Measurements from ENCODE around the gene EMCN. TPM values are rescaled to one million over a fixed set of nuclear protein-coding genes. Genes with fewer than 3 reads are reported as not detected.
"Not testable (repeated sequence)": the region's sequence is repeated elsewhere in the genome, so short reads cannot be mapped to it uniquely, and the experiment has no call there.

EMCN gene, protein sequence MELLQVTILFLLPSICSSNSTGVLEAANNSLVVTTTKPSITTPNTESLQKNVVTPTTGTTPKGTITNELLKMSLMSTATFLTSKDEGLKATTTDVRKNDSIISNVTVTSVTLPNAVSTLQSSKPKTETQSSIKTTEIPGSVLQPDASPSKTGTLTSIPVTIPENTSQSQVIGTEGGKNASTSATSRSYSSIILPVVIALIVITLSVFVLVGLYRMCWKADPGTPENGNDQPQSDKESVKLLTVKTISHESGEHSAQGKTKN
- 1.8 TPM for total RNA-seq

DNA sequence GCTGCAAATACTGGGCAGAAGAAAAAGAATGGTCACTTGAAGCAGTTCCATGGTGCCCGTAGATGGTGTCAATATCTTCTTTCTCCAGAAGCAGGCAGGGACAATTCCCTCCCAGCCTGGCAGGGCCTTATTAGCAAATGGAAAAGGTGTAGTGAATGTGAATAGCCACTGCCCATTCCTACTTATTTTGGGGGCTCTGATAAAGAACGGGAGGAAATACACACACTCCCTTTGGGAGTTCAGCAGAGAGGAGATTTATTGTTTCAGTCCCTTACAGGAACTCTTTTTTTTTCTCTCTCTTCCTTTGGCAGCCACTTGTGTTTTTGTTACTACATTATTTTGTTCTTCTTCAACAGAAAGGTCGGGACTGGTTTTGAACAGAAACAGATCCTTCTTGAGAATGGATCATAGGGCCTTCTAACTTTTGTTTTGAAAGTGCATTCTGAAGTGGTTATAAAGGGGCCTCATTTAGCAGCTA is at the start of gene EMCN:
TSS of gene EMCN (minus strand) at position 159 of the 478 bp plus-strand sequence. CDS start at position 51, 108 bp downstream.
- DNase-seq (ENCODE audit: low spot score), result no peak
- no peak for ATAC-seq

DNA sequence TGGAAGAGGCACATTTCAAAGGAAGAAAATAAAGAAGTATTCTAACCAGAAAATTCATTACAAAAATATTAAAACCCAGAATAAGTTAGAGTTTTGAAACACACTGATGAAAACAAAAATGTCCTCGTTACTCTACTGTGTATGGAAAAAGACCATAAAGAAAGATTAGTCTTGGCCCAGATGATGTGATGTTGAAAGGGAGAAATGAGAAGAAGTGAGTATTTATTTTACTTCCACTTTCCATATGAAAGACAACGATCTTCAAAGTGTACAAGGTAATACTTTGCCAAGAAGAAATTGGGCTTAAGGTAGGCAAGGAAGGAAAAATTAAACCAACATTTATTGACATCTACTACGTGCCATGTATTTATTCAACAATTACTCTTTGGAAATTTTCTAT is 48.6 kb upstream of the EMCN start:
- ATAC-seq (no peak), DNase-seq (ENCODE audit: low spot score) (no peak)

DNA sequence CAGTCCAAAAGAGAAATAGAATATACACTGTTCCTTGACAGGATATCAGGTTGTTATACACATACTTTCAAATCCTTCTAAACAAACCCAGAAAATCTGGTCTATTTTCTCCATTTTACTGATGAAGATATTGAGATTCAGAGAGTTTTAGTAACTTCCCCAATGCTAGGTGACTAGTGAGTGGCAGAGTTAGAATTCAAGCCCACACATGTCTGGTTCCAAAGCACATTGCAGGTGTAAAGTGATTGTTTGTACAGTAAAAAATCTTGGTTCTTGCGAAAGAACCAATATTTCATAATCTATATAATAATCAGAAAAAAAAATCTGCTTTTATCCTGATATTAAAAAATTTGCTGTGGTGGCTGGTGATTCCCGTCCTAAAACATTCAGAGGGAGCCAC is 39.5 kb upstream of the EMCN start:
- ATAC-seq, result no peak

DNA sequence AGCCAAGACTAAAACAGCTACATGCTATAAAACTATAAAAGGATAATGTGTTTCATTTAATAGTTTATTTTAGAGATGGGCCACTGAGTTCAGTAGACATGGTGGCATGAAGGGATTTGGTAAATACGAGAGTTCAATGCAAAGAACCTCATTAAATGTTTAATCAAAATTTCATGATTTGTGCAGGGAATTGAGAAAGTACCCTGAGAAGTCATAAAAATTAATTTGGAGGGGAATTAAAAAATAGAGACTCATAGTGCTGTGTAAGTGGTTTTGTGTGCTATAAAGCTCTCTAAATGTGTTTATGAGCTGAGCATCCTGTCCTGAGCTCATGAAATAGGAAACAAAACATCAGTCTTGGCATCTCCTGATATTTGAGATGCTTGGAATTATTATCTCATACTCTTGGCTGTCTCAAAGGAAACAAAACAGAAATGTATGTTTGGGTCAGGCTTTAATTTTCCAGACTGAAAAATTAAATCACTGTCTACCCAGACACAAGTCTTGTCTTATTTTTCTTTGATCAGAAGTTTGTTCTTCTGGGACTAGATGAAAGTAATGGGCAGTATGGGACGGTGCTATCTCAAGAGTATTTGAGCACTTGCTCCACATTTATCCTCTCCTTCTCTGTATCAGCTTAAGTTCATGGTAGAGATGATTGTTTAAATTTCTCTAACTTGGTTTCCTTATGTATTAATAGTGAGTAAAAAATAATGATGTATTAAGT is 38.0 kb upstream of the EMCN start:
- no peak for DNase-seq (ENCODE audit: low spot score)
- ATAC-seq, result no peak

More for the DNA sequence above, 39.5 kb upstream of the EMCN start:
- no peak for DNase-seq (ENCODE audit: low spot score)

DNA sequence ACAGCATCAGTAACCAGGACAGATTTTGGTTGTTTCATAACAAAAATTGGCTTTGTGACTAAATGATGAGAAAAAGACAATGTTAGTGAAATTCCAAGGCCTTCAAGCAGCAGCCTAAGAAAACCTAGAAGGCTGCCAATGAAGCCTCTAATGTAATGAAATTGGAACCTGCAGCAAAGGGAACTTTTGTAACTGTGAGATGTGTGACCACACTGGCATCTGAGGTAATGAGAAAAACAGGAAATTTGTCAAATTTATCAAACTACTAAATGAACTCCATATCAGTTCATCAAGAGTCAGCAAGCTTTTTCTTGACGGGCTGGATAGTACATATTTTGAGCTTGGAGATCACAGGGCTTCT is 30.4 kb upstream of the EMCN start:
- no peak for ATAC-seq

DNA sequence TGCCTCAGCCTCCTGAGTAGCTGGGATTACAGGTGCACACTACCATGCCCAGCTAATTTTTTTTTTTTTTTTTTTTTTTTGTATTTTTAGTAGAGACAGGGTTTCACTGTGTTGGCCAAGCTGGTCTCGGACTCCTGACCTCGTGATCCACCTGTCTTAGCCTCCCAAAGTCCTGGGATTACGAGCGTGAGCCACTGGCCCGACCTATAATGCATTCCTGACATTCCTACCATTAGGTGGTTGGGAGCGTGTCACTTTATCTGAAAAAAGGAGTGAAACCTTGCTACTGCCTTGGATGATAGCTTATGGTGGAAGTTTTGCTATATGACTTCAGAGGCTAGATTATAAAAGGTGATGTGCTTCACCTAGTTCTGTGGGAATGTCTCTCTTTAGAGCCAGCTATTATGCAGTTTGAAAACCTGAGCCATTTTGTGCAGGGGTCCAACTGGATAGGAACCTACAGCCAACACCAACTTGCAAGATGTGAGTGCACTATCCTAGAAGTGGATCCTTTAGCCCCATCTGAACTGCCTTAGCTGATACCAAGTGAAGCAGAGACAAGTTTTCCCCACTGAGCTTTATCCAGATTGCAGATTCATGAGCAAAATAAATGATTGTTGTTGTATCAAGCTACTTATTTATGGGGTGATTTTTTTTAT is 29.8 kb upstream of the EMCN start:
- ATAC-seq (no peak), DNase-seq (ENCODE audit: low spot score) (no peak)

More for the DNA sequence above, 30.4 kb upstream of the EMCN start:
- DNase-seq (ENCODE audit: low spot score), result no peak

DNA sequence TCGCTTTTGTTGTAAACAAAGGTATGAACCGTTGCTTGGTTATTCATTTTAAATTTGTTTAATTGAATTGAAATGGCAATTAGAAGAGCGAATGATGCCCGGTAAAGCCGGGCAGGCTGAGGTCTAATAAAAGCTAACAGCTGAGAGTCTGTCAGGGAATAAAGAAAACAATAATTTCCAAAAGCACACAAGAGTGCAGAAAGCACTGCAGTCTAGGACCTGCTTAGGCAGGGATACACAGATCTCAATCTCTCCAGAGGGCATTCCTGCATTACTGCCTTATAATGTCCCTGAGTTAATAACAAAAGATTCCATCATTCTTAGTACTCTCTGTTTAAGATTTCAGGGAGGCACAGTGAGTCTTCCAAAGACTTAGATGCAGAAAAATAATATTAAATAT is 27.6 kb upstream of the EMCN start:
- ATAC-seq, result no peak
- no peak for DNase-seq (ENCODE audit: low spot score)

DNA sequence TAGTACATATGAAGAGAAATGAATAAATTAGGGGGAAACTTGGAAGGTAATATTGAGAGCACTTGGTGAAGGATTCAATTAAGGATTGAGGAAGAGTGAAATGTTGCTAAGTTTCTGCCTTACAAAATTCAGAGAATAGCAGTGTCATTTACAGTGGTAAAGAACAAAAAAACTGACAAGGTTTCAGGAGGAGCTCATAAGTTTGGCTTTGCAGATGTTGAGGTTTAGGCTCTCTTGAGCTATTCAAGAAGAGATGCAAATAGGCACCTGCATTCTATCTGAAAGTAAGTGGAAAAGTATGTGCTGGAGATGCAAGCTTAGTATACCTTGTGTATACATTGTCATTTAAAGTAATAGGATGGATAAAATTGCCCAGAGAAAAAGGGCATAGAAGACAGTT is 22.3 kb upstream of the EMCN start:
- DNase-seq (ENCODE audit: low spot score), result no peak
- ATAC-seq, result no peak

DNA sequence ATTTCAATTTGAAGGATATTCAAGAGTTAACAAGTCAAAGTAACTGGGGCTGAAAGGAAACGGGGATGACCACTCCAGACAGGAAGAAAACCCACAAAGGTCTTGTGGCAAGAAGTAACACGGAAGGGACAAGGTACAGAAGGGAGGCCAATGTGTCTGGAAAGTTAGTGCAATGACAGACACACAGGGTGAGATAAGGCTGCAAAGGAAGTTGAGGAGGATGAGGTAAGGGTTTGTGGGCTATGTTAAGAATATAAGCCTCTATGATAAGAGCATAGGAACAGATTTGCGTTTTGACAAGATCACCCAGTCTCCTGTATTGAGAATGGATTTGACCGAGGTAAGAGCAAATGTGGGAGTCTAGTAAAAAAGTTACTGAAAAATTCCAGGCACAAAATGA is 21.9 kb upstream of the EMCN start:
- DNase-seq (ENCODE audit: low spot score) (no peak), ATAC-seq (no peak)

DNA sequence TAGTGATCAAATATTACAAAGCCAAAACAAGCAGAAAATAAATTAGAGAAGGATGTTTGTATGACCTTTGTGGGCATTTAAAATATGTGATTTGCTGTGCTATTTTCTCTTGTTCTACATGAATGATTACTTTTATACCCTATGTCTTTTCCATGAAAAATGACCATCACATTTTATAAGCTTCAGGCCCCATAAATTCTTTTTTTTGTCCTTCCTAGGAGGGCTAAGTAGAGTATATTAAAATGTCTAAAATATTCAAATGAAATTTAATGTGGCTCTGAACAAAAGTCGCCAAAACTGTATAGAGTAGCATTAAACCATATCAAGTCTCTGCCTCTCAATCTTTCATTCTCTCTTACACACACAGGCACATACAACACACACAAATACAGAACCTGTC is 15.9 kb upstream of the EMCN start:
- ATAC-seq (no peak), DNase-seq (ENCODE audit: low spot score) (no peak)

DNA sequence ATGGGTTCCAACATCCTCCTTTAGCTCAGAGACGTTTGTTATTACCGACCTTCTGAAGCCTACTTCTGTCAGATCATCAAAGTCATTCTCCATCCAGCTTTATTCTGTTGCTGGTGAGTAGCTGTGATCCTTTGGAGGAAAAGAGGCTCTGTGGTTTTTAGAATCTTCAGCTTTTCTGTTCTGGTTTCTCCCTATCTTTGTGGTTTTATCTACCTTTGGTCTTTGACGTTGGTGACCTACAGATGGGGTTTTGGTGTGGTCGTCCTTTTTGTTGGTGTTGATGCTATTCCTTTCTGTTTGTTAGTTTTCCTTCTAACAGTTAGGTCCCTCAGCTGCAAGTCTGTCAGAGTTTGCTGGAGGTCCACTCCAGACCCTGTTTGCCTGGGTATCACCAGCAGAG is 12.3 kb upstream of the EMCN start:
- not testable (repeated sequence) for DNase-seq (ENCODE audit: low spot score); ATAC-seq

DNA sequence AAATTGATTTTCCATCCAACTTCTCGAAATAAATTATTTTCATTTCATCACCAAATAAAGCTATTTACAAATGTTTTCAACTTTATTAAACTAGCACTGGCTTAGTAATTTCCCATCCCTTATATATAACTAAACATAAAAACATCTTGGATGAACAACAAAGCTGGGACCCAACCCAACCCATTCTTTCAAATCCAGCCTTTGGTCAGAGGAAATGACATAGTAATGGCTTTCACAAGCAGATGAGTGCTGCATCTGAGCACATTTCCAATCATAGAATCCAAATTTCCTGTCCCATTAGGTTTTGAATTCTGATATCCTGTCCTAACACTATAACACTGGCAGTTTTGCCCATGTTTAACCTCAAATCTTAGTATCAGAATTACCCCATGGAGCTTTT is 7.9 kb upstream of the EMCN start:
- DNase-seq (ENCODE audit: low spot score) (no peak), ATAC-seq (no peak)

DNA sequence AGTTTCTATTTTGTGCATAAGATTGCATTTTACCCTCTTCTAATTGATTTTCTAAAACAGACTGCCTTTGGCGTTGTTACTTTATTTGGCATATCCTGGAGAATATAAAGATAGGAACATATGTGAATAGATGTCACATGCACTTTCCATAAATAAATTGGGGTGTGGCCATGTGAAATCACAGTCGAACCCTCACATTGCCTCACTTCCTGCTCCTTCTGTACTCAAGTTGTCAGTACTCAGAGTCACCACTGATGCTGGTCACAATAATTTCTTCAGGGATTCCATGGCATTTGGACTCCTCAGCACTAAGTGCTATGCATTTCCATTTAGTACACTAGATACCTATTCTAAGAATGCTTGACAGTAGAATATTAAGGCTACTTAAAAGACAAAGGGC is 1.4 kb upstream of the EMCN start:
- no peak for ATAC-seq
- no peak for DNase-seq (ENCODE audit: low spot score)

DNA sequence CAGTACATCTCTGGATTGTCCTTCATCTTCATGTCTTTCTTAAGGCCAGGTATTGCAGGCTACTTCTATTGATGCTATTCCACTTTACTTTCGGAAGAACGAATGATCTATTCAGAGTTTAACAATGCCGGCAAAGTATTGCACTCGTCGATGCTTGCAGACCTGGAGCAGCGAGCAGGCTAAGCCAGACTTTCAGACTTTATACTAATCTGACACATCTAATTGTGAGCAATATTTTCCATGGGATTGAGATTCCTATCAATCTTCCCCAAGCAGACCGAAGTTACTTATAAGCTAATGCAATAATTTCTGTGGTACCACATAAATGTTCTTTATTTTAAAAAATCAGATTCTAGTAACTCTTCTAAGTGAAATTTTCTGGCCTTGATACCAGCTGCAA is 1.6 kb downstream of the EMCN start:
- ATAC-seq (no peak), DNase-seq (ENCODE audit: low spot score) (no peak)

DNA sequence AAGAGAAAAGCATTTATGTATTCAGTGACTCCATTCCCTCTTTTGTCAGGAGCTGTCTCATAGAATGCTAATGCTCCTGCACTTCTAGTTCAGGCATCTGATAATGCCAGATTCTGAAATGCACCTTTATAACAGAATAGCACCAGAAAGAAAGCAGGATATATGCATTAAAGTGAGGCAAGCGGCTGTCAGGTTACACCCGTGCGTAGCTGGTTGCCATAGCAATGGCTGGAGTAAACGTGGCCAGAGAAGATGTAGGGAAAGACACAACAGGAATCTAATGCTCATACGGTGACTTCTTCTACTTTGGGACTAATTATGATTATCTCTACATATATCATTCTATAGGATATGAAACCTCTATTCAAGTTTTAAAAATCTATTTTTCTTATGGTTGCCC is 5.9 kb downstream of the EMCN start:
- DNase-seq (ENCODE audit: low spot score) (no peak), ATAC-seq (no peak)

DNA sequence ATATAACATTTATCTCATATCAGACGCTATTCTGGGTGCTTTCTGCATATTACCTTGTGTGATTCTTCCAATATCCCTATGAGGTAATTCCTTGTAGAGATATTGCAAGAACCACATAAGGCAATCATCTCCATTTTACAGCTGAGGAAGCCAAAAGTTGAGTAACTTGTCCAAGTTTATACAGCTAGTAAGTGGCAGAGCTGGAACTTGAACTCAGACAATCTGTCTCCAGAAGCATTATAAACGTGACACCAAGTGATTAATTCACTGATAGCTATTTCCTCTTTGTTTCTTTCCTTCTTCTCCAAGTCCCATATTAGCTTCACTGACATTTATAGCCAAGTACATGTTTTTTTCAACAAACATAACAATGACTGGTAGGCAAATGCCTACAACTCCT is 7.3 kb downstream of the EMCN start:
- no peak for ATAC-seq
- DNase-seq (ENCODE audit: low spot score), result no peak

DNA sequence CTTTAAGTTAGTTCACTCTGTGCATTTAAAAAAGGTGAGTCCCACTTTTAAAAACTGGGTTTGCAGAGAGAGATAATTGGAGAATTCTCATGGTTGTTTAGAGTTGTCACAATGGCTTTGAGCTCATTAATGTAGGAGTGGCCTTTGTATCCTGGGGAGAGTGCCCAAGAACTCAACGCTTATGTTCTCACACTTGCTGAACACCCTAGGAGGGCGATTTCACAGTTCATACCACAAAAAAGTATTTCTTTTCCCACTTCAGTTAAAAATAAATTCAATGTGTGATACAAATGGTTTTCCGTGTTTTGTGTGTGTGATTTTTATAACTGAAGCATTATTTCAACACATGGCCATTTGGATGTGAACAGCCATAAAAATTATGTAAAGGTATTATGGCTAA is 8.4 kb downstream of the EMCN start:
- no peak for DNase-seq (ENCODE audit: low spot score)
- no peak for ATAC-seq

DNA sequence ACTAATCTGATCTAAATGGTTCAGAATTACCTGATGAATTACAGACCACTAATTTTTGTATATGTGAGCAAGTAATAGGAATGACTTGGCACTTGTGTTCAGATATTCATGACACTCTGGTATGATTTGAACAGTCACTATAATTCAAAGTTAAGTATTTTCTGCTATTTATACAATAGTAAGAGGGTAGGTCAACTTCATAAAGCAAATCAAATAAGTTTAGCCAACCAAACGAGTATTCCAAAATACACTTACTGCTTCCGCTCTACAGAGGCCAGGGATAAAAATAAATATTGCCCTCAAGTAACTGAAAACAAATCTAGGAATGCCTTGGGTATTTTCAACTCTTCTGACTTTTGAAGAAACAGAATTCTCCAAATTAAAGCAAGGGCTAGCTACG is 9.1 kb downstream of the EMCN start:
- DNase-seq (ENCODE audit: low spot score) (no peak), ATAC-seq (no peak)

DNA sequence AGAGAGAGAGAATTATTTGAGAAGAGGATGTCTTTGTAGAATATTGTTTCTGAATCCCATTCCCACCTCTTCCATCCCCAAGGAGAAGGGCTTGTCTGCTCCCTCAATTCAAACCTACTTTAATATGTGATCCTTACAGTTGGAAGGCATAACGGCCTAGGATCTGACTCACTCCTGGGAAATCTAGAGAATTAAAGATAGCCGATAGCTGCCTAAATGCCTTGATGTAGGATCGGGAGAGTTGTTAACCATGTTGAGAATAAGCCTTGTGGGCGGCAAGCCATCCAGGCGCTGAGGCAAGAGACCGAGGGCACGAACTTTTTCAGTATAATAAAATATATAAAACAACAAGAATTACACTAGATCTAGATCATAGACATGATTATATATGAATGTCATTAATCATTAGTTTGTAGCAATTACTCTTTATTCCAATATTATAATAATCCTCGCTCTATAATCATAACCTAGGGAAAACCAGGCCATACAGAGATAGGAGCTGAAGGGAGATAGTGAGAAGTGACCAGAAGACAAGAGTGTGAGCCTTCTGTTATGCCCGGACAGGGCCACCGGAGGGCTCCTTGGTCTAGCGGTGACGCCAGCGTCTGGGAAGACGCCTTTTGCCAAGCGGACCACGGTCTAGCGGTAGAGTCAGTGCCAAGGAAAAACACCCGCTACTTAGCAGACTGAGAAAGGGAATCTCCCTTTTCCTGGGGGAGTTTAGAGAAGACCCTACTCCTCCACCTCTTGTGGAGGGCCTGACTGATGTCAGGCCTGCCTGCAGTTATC is 13.5 kb downstream of the EMCN start:
- ATAC-seq (no peak), DNase-seq (ENCODE audit: low spot score) (no peak)

DNA sequence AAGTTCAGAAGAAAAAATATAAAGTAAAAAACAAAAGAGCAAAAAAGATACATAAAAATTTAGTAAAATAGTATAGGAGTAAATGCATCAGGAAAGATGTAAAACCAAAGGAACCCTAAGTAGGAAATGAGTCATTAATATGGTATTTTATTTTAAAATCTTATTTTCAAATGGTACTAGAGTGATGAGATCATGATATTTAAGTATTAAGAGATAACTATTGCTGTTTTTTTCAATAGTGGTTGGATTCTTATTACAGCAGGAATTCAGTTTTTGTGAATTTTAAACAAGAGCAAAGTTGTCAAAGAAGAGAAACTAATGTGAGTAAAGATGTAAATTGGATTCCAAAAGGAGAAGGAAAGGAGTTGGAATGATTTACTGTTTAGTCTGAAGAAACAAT is 20.0 kb downstream of the EMCN start:
- no peak for DNase-seq (ENCODE audit: low spot score)
- no peak for ATAC-seq

DNA sequence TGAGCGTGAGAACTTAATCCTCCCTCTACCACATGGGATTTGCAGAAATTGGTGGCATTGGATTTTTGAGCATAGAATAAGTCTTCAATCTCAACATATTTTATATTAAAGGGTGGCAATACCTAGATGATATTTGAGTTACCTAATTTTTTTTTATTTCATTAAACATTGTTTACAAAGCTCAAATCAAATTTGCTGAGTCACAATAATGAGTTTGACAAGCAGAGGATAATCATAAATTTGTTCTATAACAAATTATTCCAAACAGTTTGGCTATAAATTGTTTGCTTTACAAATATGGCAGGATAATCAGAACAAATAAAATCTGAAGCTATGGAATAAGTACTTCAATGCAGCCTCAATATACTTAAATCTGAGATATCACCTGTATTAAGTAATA is 22.7 kb downstream of the EMCN start:
- ATAC-seq, result no peak
- no peak for DNase-seq (ENCODE audit: low spot score)

Data from left lobe of liver (tissue), 2 donors.